GM23338 (cell line): ENCODE results near the gene ME1. TPM values are rescaled to one million over a fixed set of nuclear protein-coding genes. Genes with fewer than 3 reads are reported as not detected.

ENCODE experiments used
- ATAC-seq: fragments of 200-7000 bp; cut with Tn5 transposase; 3 replicates; pipeline ENCODE4 v1.9.1; 2020
- DNase-seq: peaks from one replicate; pipeline ENCODE4 v3.0.0-alpha.2; 2015; ENCODE audit warnings: low spot score
- H2AFZ ChIP-seq: fragments of 200-600 bp; sonication (generic); 2 replicates; pipeline ENCODE4 v1.8.0; 2016; ENCODE audit warnings: antibody characterized with exemption, mild to moderate bottlenecking, moderate library complexity
- H3F3A ChIP-seq: fragments of 200-600 bp; sonication (generic); replicated peaks from 2 replicates; pipeline ENCODE4 v1.8.0; 2017; ENCODE audit warnings: antibody characterized with exemption, mixed run types, low read depth
- H3K27ac ChIP-seq: fragments of 200-600 bp; sonication (generic); 2 replicates; pipeline ENCODE4 v1.6.1; 2016; ENCODE audit warnings: low read depth
- H3K27me3 ChIP-seq: fragments of 200-600 bp; sonication (generic); 2 replicates; pipeline ENCODE4 v1.8.0; 2016; ENCODE audit warnings: mild to moderate bottlenecking, mixed run types, moderate library complexity; ENCODE audit not compliant: insufficient read depth
- H3K36me3 ChIP-seq: fragments of 200-600 bp; sonication (generic); 2 replicates; pipeline ENCODE4 v1.8.0; 2016; ENCODE audit warnings: mild to moderate bottlenecking; ENCODE audit not compliant: insufficient read depth
- H3K4me1 ChIP-seq: fragments of 200-600 bp; sonication (generic); 2 replicates; pipeline ENCODE4 v1.8.0; 2016; ENCODE audit warnings: mild to moderate bottlenecking, moderate library complexity; ENCODE audit not compliant: insufficient read depth
- H3K4me2 ChIP-seq: fragments of 200-600 bp; sonication (generic); 2 replicates; pipeline ENCODE4 v1.7.1; 2017; ENCODE audit warnings: mixed run types
- H3K4me3 ChIP-seq: fragments of 200-600 bp; sonication (generic); 2 replicates; pipeline ENCODE4 v1.6.1; 2016; ENCODE audit warnings: mixed run types
- H3K79me2 ChIP-seq: fragments of 200-600 bp; sonication (generic); replicated peaks from 2 replicates; pipeline ENCODE4 v1.8.0; 2017; ENCODE audit warnings: mild to moderate bottlenecking; ENCODE audit not compliant: insufficient read depth
- H3K9me2 ChIP-seq: fragments of 200-600 bp; sonication (generic); 2 replicates; pipeline ENCODE4 v1.8.0; 2017; ENCODE audit not compliant: insufficient read depth
- H4K20me1 ChIP-seq: fragments of 200-600 bp; sonication (generic); replicated peaks from 2 replicates; pipeline ENCODE4 v1.8.0; 2017; ENCODE audit warnings: mild to moderate bottlenecking; ENCODE audit not compliant: insufficient read depth
- H3K27ac Mint-ChIP-seq: 2 replicates; pipeline ENCODE4 v1.8.0; 2020; ENCODE audit warnings: inconsistent platforms, mild to moderate bottlenecking, moderate library complexity, mixed read lengths
- H3K27me3 Mint-ChIP-seq: 3 replicates; pipeline ENCODE4 v1.8.0; 2022; ENCODE audit warnings: low read depth, mild to moderate bottlenecking, moderate library complexity, mixed read lengths, inconsistent platforms; ENCODE audit not compliant: insufficient read depth, poor library complexity
- H3K36me3 Mint-ChIP-seq: 3 replicates; pipeline ENCODE4 v1.8.0; 2021; ENCODE audit warnings: low read depth, mild to moderate bottlenecking, inconsistent platforms, moderate library complexity, mixed read lengths
- H3K4me1 Mint-ChIP-seq: 3 replicates; pipeline ENCODE4 v1.8.0; 2020; ENCODE audit warnings: mild to moderate bottlenecking, inconsistent platforms, mixed read lengths
- H3K4me3 Mint-ChIP-seq: 3 replicates; pipeline ENCODE4 v1.8.0; 2021; ENCODE audit warnings: moderate library complexity, mild to moderate bottlenecking, inconsistent platforms, mixed read lengths
- H3K9me3 Mint-ChIP-seq: 3 replicates; pipeline ENCODE4 v1.8.0; 2020; ENCODE audit warnings: moderate library complexity, mild to moderate bottlenecking, inconsistent platforms, mixed read lengths
- CREB1 ChIP-seq: fragments of 250-450 bp; sonication (Bioruptor Pico); IDR thresholded peaks from 2 replicates; pipeline ENCODE4 v1.5.0; 2020; ENCODE audit warnings: low read depth, mild to moderate bottlenecking, moderate library complexity
- EZH2phosphoT487 ChIP-seq: fragments of 200-600 bp; sonication (generic); IDR thresholded peaks from one replicate; pipeline ENCODE4 v1.8.1; 2018; ENCODE audit warnings: antibody characterized with exemption; ENCODE audit not compliant: unreplicated experiment
- JUNB ChIP-seq: IDR thresholded peaks from one replicate; pipeline ENCODE4 v1.6.1; 2016; ENCODE audit warnings: antibody characterized with exemption; ENCODE audit not compliant: unreplicated experiment
- NANOG ChIP-seq: IDR thresholded peaks from 2 replicates; pipeline ENCODE4 v1.6.1; 2016; ENCODE audit warnings: antibody characterized with exemption, borderline replicate concordance
- ZNF331 ChIP-seq: fragments of 250-450 bp; sonication (Bioruptor Pico); IDR thresholded peaks from 2 replicates; pipeline ENCODE4 v1.5.0; 2020; ENCODE audit warnings: low read depth, mild to moderate bottlenecking, moderate library complexity
- polyA plus RNA-seq: library from polyadenylated mRNA; unstranded; fragments of >200 nt; fragmentation: Nextera tagmentation; extraction: Ambion mirVana; gene quantifications from 2 replicates; pipeline ENCODE4 v1.2.1, GENCODE V29; 2016
- total RNA-seq: library from RNA; depleted of rRNA; stranded (reverse); fragments of >200 nt; shearing (Covaris generic); gene quantifications from 2 replicates; pipeline ENCODE4 v1.2.3, GENCODE V29; 2014
- TF ChIP-seq, protein P1 (sequence below): fragments of 250-450 bp; sonication (Bioruptor Pico); IDR thresholded peaks from 2 replicates; pipeline ENCODE4 v1.5.0; 2020; ENCODE audit warnings: mild to moderate bottlenecking, moderate library complexity
- TF ChIP-seq, protein P2 (sequence below): IDR thresholded peaks from 2 replicates; pipeline ENCODE4 v1.6.1; 2016; ENCODE audit warnings: antibody characterized with exemption
- TF ChIP-seq, protein P3 (sequence below), 2 experiments: fragments of 200-600 bp in 1 of 2; sonication (generic) in 1 of 2; conservative IDR thresholded peaks; 2 replicates each; pipeline versions ENCODE4 v1.5.1 to v1.6.1; 2016 to 2017; ENCODE audit warnings: antibody characterized with exemption in 2 of 2, low read depth in 2 of 2, mild to moderate bottlenecking in 2 of 2, moderate library complexity in 1 of 2

Gene ME1
- total and polyA plus RNA-seq, 2 experiments from 2014 or later = 6.4 to 8.0 TPM

DNA sequence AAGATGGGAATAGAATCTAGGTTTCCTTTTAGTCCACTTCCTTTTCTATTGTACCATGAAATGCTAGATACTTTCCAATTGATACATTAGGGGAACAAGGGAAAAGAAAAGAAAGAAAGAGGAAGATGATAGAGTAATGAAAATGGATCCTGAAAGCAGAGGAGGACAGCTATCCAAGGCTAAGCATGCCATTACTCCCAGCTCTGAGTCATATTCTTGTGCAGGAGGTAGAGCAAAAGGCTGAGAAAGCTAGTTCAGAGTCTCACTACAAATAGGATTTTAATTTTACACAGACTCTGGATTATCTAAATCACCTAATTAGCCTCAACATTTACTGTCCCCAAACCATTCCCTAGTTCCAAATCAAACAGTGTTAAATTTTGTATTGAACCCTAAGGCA, 214.0 kb downstream of the ME1 start:
- Mint-ChIP-seq H3K27me3 (peaks cover 2% of the 10 kb centered on the region), H3K27ac (no peak overlapping the region), H3K36me3 (no peaks in the 10 kb centered on the region), H3K4me3 (no peak overlapping the region), H3K4me1 (no peaks in the 10 kb centered on the region), H3K9me3 (no peaks in the 10 kb centered on the region)
- no peaks in the 10 kb centered on the region for H3F3A ChIP-seq
- no peaks in the 10 kb centered on the region for H3K36me3 ChIP-seq
- H3K4me1 ChIP-seq = no peaks in the 10 kb centered on the region
- H3K27ac ChIP-seq = no peak overlapping the region
- H2AFZ ChIP-seq = no peak overlapping the region
- TF ChIP-seq EZH2phosphoT487 = no peak
- TF ChIP-seq ZNF331 (CRISPR knock-in tag) = no peak
- TF ChIP-seq NANOG = no peak
- TF ChIP-seq, protein P1, sequence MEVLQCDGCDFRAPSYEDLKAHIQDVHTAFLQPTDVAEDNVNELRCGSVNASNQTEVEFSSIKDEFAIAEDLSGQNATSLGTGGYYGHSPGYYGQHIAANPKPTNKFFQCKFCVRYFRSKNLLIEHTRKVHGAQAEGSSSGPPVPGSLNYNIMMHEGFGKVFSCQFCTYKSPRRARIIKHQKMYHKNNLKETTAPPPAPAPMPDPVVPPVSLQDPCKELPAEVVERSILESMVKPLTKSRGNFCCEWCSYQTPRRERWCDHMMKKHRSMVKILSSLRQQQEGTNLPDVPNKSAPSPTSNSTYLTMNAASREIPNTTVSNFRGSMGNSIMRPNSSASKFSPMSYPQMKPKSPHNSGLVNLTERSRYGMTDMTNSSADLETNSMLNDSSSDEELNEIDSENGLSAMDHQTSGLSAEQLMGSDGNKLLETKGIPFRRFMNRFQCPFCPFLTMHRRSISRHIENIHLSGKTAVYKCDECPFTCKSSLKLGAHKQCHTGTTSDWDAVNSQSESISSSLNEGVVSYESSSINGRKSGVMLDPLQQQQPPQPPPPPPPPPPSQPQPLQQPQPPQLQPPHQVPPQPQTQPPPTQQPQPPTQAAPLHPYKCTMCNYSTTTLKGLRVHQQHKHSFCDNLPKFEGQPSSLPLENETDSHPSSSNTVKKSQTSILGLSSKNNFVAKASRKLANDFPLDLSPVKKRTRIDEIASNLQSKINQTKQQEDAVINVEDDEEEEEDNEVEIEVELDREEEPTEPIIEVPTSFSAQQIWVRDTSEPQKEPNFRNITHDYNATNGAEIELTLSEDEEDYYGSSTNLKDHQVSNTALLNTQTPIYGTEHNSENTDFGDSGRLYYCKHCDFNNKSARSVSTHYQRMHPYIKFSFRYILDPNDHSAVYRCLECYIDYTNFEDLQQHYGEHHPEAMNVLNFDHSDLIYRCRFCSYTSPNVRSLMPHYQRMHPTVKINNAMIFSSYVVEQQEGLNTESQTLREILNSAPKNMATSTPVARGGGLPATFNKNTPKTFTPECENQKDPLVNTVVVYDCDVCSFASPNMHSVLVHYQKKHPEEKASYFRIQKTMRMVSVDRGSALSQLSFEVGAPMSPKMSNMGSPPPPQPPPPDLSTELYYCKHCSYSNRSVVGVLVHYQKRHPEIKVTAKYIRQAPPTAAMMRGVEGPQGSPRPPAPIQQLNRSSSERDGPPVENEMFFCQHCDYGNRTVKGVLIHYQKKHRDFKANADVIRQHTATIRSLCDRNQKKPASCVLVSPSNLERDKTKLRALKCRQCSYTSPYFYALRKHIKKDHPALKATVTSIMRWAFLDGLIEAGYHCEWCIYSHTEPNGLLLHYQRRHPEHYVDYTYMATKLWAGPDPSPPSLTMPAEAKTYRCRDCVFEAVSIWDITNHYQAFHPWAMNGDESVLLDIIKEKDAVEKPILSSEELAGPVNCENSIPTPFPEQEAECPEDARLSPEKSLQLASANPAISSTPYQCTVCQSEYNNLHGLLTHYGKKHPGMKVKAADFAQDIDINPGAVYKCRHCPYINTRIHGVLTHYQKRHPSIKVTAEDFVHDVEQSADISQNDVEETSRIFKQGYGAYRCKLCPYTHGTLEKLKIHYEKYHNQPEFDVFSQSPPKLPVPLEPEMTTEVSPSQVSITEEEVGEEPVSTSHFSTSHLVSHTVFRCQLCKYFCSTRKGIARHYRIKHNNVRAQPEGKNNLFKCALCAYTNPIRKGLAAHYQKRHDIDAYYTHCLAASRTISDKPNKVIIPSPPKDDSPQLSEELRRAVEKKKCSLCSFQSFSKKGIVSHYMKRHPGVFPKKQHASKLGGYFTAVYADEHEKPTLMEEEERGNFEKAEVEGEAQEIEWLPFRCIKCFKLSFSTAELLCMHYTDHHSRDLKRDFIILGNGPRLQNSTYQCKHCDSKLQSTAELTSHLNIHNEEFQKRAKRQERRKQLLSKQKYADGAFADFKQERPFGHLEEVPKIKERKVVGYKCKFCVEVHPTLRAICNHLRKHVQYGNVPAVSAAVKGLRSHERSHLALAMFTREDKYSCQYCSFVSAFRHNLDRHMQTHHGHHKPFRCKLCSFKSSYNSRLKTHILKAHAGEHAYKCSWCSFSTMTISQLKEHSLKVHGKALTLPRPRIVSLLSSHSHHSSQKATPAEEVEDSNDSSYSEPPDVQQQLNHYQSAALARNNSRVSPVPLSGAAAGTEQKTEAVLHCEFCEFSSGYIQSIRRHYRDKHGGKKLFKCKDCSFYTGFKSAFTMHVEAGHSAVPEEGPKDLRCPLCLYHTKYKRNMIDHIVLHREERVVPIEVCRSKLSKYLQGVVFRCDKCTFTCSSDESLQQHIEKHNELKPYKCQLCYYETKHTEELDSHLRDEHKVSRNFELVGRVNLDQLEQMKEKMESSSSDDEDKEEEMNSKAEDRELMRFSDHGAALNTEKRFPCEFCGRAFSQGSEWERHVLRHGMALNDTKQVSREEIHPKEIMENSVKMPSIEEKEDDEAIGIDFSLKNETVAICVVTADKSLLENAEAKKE = no peak
- no peak for TF ChIP-seq CREB1 (CRISPR knock-in tag)
- TF ChIP-seq JUNB = no peak
- TF ChIP-seq, protein P2, sequence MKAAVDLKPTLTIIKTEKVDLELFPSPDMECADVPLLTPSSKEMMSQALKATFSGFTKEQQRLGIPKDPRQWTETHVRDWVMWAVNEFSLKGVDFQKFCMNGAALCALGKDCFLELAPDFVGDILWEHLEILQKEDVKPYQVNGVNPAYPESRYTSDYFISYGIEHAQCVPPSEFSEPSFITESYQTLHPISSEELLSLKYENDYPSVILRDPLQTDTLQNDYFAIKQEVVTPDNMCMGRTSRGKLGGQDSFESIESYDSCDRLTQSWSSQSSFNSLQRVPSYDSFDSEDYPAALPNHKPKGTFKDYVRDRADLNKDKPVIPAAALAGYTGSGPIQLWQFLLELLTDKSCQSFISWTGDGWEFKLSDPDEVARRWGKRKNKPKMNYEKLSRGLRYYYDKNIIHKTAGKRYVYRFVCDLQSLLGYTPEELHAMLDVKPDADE = no peak
- TF ChIP-seq, protein P3, sequence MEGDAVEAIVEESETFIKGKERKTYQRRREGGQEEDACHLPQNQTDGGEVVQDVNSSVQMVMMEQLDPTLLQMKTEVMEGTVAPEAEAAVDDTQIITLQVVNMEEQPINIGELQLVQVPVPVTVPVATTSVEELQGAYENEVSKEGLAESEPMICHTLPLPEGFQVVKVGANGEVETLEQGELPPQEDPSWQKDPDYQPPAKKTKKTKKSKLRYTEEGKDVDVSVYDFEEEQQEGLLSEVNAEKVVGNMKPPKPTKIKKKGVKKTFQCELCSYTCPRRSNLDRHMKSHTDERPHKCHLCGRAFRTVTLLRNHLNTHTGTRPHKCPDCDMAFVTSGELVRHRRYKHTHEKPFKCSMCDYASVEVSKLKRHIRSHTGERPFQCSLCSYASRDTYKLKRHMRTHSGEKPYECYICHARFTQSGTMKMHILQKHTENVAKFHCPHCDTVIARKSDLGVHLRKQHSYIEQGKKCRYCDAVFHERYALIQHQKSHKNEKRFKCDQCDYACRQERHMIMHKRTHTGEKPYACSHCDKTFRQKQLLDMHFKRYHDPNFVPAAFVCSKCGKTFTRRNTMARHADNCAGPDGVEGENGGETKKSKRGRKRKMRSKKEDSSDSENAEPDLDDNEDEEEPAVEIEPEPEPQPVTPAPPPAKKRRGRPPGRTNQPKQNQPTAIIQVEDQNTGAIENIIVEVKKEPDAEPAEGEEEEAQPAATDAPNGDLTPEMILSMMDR (conservative IDR thresholded peaks at IDR 0.05; ENCODE audit: low read depth in 2 of 2) = no peak
- H3K4me3 ChIP-seq = no peak overlapping the region
- ATAC-seq = no peak
- no peak for DNase-seq
- no peaks in the 10 kb centered on the region for H3K79me2 ChIP-seq
- H3K27me3 ChIP-seq = no peaks in the 10 kb centered on the region
- H4K20me1 ChIP-seq = no peaks in the 10 kb centered on the region
- no peak overlapping the region for H3K4me2 ChIP-seq
- no peaks in the 10 kb centered on the region for H3K9me2 ChIP-seq
